Measurements from ENCODE around the gene JAZF1. TPM values are rescaled to one million over a fixed set of nuclear protein-coding genes. Genes with fewer than 3 reads are reported as not detected.

Gene JAZF1
- total RNA-seq, 1 donor from 2014 or later: 33.8 TPM

DNA sequence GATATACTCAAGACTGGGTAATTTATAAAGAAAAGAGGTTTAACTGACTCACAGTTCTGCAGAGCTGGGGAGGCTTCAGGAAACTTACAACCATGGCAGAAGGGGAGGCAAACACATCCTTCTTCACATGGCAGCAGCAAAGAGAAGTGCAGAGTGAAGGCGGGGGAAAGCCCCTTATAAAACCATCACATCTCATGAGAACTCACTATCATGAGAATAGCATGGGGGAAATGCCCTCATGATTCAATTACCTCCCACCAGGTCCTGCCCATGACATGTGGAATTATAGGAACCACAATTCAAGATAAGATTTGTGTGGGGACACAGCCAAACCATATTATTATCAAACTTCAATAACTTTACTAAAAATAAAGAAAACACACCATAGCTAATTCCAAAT, 30.4 kb upstream of the JAZF1 start:
- Mint-ChIP-seq H3K27ac (ENCODE audit: unreplicated experiment) (no peak overlapping the region), H3K36me3 (ENCODE audit: low read depth) (no peaks in the 10 kb centered on the region), H3K27me3 (ENCODE audit: low read depth) (no peaks in the 10 kb centered on the region), H3K4me3 (ENCODE audit: unreplicated experiment) (no peak overlapping the region), H3K9me3 (ENCODE audit: low read depth) (no peaks in the 10 kb centered on the region), H3K4me1 (ENCODE audit: low read depth) (peaks cover 4% of the 10 kb centered on the region)
- DNase-seq (ENCODE audit: low spot score): no peak
- no peak for TF ChIP-seq CTCF (IDR thresholded peaks at IDR 0.05)

DNA sequence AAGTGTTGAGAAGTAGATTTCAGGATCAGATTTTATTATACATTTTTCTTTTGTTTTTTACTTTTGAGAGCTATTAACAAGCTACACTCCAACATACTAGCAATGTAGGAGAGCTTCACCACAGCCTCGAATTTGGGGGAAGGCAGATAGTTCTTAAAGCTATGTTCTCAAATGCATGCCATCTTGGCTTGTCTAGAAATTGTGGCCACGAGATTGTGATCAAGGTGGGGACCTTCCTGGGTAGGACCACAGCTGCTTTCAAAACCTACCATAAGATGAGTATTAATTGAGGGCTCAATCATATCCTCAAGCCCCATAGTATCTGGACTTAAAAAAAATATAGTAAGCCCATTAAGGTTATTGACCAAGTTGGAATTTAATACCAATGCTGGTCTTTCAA, 27.9 kb upstream of the JAZF1 start:
- Mint-ChIP-seq H3K9me3 (ENCODE audit: low read depth) (no peaks in the 10 kb centered on the region), H3K36me3 (ENCODE audit: low read depth) (no peaks in the 10 kb centered on the region), H3K4me3 (ENCODE audit: unreplicated experiment) (no peak overlapping the region), H3K27me3 (ENCODE audit: low read depth) (no peaks in the 10 kb centered on the region), H3K4me1 (ENCODE audit: low read depth) (peaks cover 7% of the 10 kb centered on the region), H3K27ac (ENCODE audit: unreplicated experiment) (no peak overlapping the region)
- TF ChIP-seq CTCF (IDR thresholded peaks at IDR 0.05): no peak
- no peak for DNase-seq (ENCODE audit: low spot score)

- Mint-ChIP-seq H3K27me3 (ENCODE audit: low read depth) (no peaks in the 10 kb centered on the region), H3K36me3 (ENCODE audit: low read depth) (no peaks in the 10 kb centered on the region), H3K27ac (ENCODE audit: unreplicated experiment) (no peak overlapping the region), H3K9me3 (ENCODE audit: low read depth) (no peaks in the 10 kb centered on the region), H3K4me1 (ENCODE audit: low read depth) (peaks cover 10% of the 10 kb centered on the region), H3K4me3 (ENCODE audit: unreplicated experiment) (no peak overlapping the region)
- TF ChIP-seq CTCF (IDR thresholded peaks at IDR 0.05): no peak
- no peak for DNase-seq (ENCODE audit: low spot score)
These were observed 27.0 kb upstream of the JAZF1 start for GRCh38 chr7:28207486-28208158.

- no peaks in the 10 kb centered on the region for H3K9me3 Mint-ChIP-seq (ENCODE audit: low read depth)
- DNase-seq (ENCODE audit: low spot score): no peak
- H3K36me3 Mint-ChIP-seq (ENCODE audit: low read depth): no peaks in the 10 kb centered on the region
- H3K27me3 Mint-ChIP-seq (ENCODE audit: low read depth): no peaks in the 10 kb centered on the region
- no peak for TF ChIP-seq CTCF (IDR thresholded peaks at IDR 0.05)
- H3K4me1 Mint-ChIP-seq (ENCODE audit: low read depth): peaks cover 10% of the 10 kb centered on the region
- H3K4me3 Mint-ChIP-seq (ENCODE audit: unreplicated experiment): no peak overlapping the region
- H3K27ac Mint-ChIP-seq (ENCODE audit: unreplicated experiment): no peak overlapping the region
These were observed 24.9 kb upstream of the JAZF1 start for GRCh38 chr7:28205506-28205905.

- Mint-ChIP-seq H3K4me1 (ENCODE audit: low read depth) (peaks cover 10% of the 10 kb centered on the region), H3K27ac (ENCODE audit: unreplicated experiment) (no peak overlapping the region), H3K27me3 (ENCODE audit: low read depth) (no peaks in the 10 kb centered on the region), H3K9me3 (ENCODE audit: low read depth) (no peaks in the 10 kb centered on the region), H3K4me3 (ENCODE audit: unreplicated experiment) (no peak overlapping the region), H3K36me3 (ENCODE audit: low read depth) (no peaks in the 10 kb centered on the region)
- no peak for DNase-seq (ENCODE audit: low spot score)
- TF ChIP-seq CTCF (IDR thresholded peaks at IDR 0.05): no peak
These were observed 23.1 kb upstream of the JAZF1 start for GRCh38 chr7:28203508-28204240.

All from chondrocyte (in vitro differentiated cells).